HCT116 (cell line): ENCODE results near the gene PNRC1.
"Not testable (repeated sequence)": the region's sequence is repeated elsewhere in the genome, so short reads cannot be mapped to it uniquely, and the experiment has no call there.

Experiments
- CTCF ChIP-seq, 3 experiments: fragments of 200-600 bp in 1 of 3; sonication (generic) in 1 of 3; IDR thresholded peaks in 2 of 3; conservative IDR thresholded peaks in 1 of 3; 2 replicates each; pipeline ENCODE4 v1.5.1; 2012 to 2017; ENCODE audit warnings: low read depth in 2 of 3, low read length in 2 of 3, antibody characterized with exemption in 1 of 3, borderline replicate concordance in 1 of 3, control low read depth in 1 of 3, mild to moderate bottlenecking in 1 of 3, mixed read lengths in 1 of 3, mixed run types in 1 of 3, moderate library complexity in 1 of 3; ENCODE audit not compliant: insufficient read depth in 1 of 3
- EZH2 ChIP-seq: fragments of 200-600 bp; sonication (generic); IDR thresholded peaks from 2 replicates; pipeline ENCODE4 v1.6.1; 2017; ENCODE audit warnings: antibody characterized with exemption, mixed run types
- FOSL1 ChIP-seq: IDR thresholded peaks from 2 replicates; pipeline ENCODE4 v1.6.1; 2012; ENCODE audit warnings: low read depth
- POLR2A ChIP-seq: IDR thresholded peaks from 2 replicates; pipeline ENCODE4 v1.7.0; 2011; ENCODE audit warnings: borderline replicate concordance; ENCODE audit not compliant: insufficient read depth, insufficient read length; ENCODE audit errors: extremely low read depth
- SIN3A ChIP-seq: IDR thresholded peaks from 2 replicates; pipeline ENCODE4 v1.6.1; 2012; ENCODE audit warnings: low read depth
- TF ChIP-seq, protein P1 (sequence below): IDR thresholded peaks from 2 replicates; pipeline ENCODE4 v1.6.1; 2012

DNA sequence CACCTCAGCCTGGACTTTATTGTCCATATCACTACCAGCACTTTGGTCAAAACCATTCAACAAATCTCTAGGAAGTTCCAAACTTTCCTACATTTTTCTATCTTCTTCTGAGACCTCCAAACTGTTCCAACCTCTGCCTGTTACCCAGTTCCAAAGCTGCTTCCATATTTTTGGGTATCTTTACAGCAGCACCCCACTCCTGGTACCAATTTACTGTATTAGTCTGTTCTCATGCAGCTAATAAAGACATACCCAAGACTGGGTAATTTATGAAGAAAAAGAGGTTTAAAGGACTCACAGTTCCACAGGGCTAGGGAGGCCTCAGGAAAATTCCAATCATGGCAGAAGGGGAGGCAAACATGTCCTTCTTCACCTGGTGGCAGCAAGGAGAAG is 42.7 kb upstream of the PNRC1 start:
- TF ChIP-seq, protein P1, sequence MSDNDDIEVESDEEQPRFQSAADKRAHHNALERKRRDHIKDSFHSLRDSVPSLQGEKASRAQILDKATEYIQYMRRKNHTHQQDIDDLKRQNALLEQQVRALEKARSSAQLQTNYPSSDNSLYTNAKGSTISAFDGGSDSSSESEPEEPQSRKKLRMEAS = not testable (repeated sequence)
- peak in 2 of 3 experiments; percentile 15 to 17; a peak in 2 of 6 replicates for TF ChIP-seq CTCF (IDR thresholded peaks at IDR 0.05 in 2 of 3, conservative IDR thresholded peaks at IDR 0.05 in 1 of 3; ENCODE audit: borderline replicate concordance in 1 of 3, insufficient read depth in 1 of 3, low read depth in 2 of 3, low read length in 2 of 3)
- not testable (repeated sequence) for TF ChIP-seq POLR2A, SIN3A, EZH2, FOSL1
